Panc1 (cell line): ENCODE results near the gene ADARB2. TPM values are rescaled to one million over a fixed set of nuclear protein-coding genes. Genes with fewer than 3 reads are reported as not detected.

Source experiments
- ATAC-seq: fragments of 200-7000 bp; cut with Tn5 transposase; 2 replicates; pipeline ENCODE4 v1.9.1; 2020; ENCODE audit warnings: mild to moderate bottlenecking, moderate library complexity
- BruUV-seq: library from RNA; stranded (reverse); fragments of 400-500 nt; replicated peaks from 2 replicates; lab custom pipeline; 2021; lab: Mats Ljungman, UMichigan
- CTCF ChIA-PET: fragments of 300-600 bp; sonication (Branson Sonifier 250); formaldehyde crosslinking; loops from one replicate; lab custom pipeline; 2022; ENCODE audit warnings: antibody characterized with exemption; lab: Charles Lee
- POLR2A ChIA-PET: fragments of 300-600 bp; sonication (Branson Sonifier 250); formaldehyde crosslinking; loops from one replicate; lab custom pipeline; 2022; ENCODE audit warnings: antibody characterized with exemption; lab: Charles Lee
- DNase-seq: peaks from one replicate; pipeline ENCODE4 v3.0.0-alpha.2; 2010; ENCODE audit warnings: low read depth, low spot score
- H3K27ac ChIP-seq: 2 replicates; pipeline ENCODE4 v1.5.1; 2011; ENCODE audit warnings: mild to moderate bottlenecking, low read length, inconsistent platforms
- H3K27me3 ChIP-seq: fragments of 200-500 bp; sonication (Bioruptor generic); 2 replicates; pipeline ENCODE4 v1.6.0; 2014; ENCODE audit warnings: low read length, inconsistent platforms; ENCODE audit not compliant: control insufficient read depth, insufficient read depth
- H3K36me3 ChIP-seq: fragments of 200-500 bp; sonication (Bioruptor generic); 2 replicates; pipeline ENCODE4 v1.5.1; 2014; ENCODE audit warnings: inconsistent platforms, mild to moderate bottlenecking, low read length, moderate library complexity; ENCODE audit not compliant: control insufficient read depth, insufficient read depth
- H3K4me1 ChIP-seq: 2 replicates; pipeline ENCODE4 v1.5.1; 2011; ENCODE audit warnings: inconsistent platforms, mild to moderate bottlenecking, low read length, moderate library complexity; ENCODE audit not compliant: control insufficient read depth, insufficient read depth
- H3K4me3 ChIP-seq, 2 experiments: 2 replicates each; pipeline ENCODE4 v1.5.1; 2011 to 2012; ENCODE audit warnings: low read depth in 2 of 2, low read length in 2 of 2, mild to moderate bottlenecking in 2 of 2, inconsistent platforms in 1 of 2, moderate library complexity in 1 of 2
- H3K9me3 ChIP-seq: fragments of 200-500 bp; sonication (Bioruptor generic); 2 replicates; pipeline ENCODE4 v1.5.1; 2014; ENCODE audit warnings: low read depth, mild to moderate bottlenecking, inconsistent platforms, low read length, moderate library complexity; ENCODE audit not compliant: control insufficient read depth, insufficient read depth
- POLR2AphosphoS5 ChIP-seq: IDR thresholded peaks from 2 replicates; pipeline ENCODE4 v1.6.1; 2012; ENCODE audit warnings: mild to moderate bottlenecking, low read depth, low read length, moderate library complexity
- REST ChIP-seq, 2 experiments: IDR thresholded peaks; 2 replicates each; pipeline ENCODE4 v1.6.1; 2011 to 2012; ENCODE audit warnings: low read depth in 2 of 2, control low read depth in 1 of 2, low read length in 1 of 2, mild to moderate bottlenecking in 1 of 2, moderate library complexity in 1 of 2; ENCODE audit not compliant: insufficient read depth in 1 of 2
- SIN3A ChIP-seq: IDR thresholded peaks from 2 replicates; pipeline ENCODE4 v1.6.1; 2012; ENCODE audit warnings: low read depth, mild to moderate bottlenecking, low read length, moderate library complexity, borderline replicate concordance; ENCODE audit not compliant: insufficient read depth
- TCF7L2 ChIP-seq: IDR thresholded peaks from 2 replicates; pipeline ENCODE4 v1.6.1; 2011; ENCODE audit warnings: mild to moderate bottlenecking, low read depth, low read length, inconsistent platforms
- in situ Hi-C: cut with HindIII; loops from 2 replicates; pipeline ENCODE4 v1.10.0; 2016; ENCODE audit warnings: low sequenced_read_pairs, low pct_unique_long_range_greater_than_20kb
- intact Hi-C: fragments of 100-400 bp; cut with micrococcal nuclease; formaldehyde crosslinking; loops from one replicate; pipeline ENCODE4 v1.10.0; 2022; ENCODE audit not compliant: unreplicated experiment
- total RNA-seq: library from RNA; stranded (reverse); gene quantifications from one replicate; pipeline ENCODE4 v1.2.1, GENCODE V29; 2021; ENCODE audit not compliant: unreplicated experiment
- TF ChIP-seq, protein P1 (sequence below): fragments of 450-650 bp; IDR thresholded peaks from 2 replicates; pipeline ENCODE4 v1.5.1; 2017; ENCODE audit warnings: mild to moderate bottlenecking

Gene ADARB2
- total RNA-seq, 1 experiment from 2014 or later, result 0.31 TPM

GRCh38 chr10:1147810-1148209 lies 589.5 kb downstream of the ADARB2 start:
- Histone ChIP-seq H3K4me3 (no peak overlapping the region), H3K27ac (no peak overlapping the region), H3K9me3 (no peaks in the 10 kb centered on the region), H3K36me3 (no peaks in the 10 kb centered on the region), H3K27me3 (no peaks in the 10 kb centered on the region), H3K4me1 (no peaks in the 10 kb centered on the region)
- no peak for ATAC-seq
- POLR2A ChIA-PET, result no interaction called here
- TF ChIP-seq REST (IDR thresholded peaks at IDR 0.05; ENCODE audit: insufficient read depth in 1 of 2, low read depth in 2 of 2, low read length in 1 of 2) (peak in 1 of 2 experiments; percentile 28; a peak in 1 of 4 replicates), POLR2AphosphoS5 (no peak), TCF7L2 (no peak)
- intact Hi-C loops, result no loop called here
- CTCF ChIA-PET, result no interaction called here
- in situ Hi-C loops, result no loop called here
- BruUV-seq, result no TSS peak
- no peak for DNase-seq

- DNase-seq, result no peak
- ChIA-PET CTCF (no interaction called here), POLR2A (no interaction called here)
- in situ Hi-C loops, result no loop called here
- no peaks in the 10 kb centered on the region for H3K9me3 ChIP-seq
- no peak for ATAC-seq
- no peaks in the 10 kb centered on the region for H3K36me3 ChIP-seq
- no peak for TF ChIP-seq SIN3A
- no peak for TF ChIP-seq POLR2AphosphoS5
- TF ChIP-seq, protein P1, sequence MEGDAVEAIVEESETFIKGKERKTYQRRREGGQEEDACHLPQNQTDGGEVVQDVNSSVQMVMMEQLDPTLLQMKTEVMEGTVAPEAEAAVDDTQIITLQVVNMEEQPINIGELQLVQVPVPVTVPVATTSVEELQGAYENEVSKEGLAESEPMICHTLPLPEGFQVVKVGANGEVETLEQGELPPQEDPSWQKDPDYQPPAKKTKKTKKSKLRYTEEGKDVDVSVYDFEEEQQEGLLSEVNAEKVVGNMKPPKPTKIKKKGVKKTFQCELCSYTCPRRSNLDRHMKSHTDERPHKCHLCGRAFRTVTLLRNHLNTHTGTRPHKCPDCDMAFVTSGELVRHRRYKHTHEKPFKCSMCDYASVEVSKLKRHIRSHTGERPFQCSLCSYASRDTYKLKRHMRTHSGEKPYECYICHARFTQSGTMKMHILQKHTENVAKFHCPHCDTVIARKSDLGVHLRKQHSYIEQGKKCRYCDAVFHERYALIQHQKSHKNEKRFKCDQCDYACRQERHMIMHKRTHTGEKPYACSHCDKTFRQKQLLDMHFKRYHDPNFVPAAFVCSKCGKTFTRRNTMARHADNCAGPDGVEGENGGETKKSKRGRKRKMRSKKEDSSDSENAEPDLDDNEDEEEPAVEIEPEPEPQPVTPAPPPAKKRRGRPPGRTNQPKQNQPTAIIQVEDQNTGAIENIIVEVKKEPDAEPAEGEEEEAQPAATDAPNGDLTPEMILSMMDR, result no peak; the same call in 1 of the 2 replicates
- TF ChIP-seq REST (IDR thresholded peaks at IDR 0.05; ENCODE audit: insufficient read depth in 1 of 2, low read depth in 2 of 2, low read length in 1 of 2), result no peak
- no peaks in the 10 kb centered on the region for H3K27me3 ChIP-seq
- H3K27ac ChIP-seq, result no peak overlapping the region
- H3K4me3 ChIP-seq, result no peak overlapping the region
- H3K4me1 ChIP-seq, result no peaks in the 10 kb centered on the region
- BruUV-seq, result no TSS peak
- intact Hi-C loops, result no loop called here
Measured at GRCh38 chr10:1142596-1142995, 594.7 kb downstream of the ADARB2 start.
